8988T (cell line): ENCODE results near the gene ACSM2B.
"Not testable (repeated sequence)": the region's sequence is repeated elsewhere in the genome, so short reads cannot be mapped to it uniquely, and the experiment has no call there.

Source experiments
- DNase-seq: peaks from one replicate; pipeline ENCODE4 v3.0.0; 2011

The ACSM2B gene

DNA sequence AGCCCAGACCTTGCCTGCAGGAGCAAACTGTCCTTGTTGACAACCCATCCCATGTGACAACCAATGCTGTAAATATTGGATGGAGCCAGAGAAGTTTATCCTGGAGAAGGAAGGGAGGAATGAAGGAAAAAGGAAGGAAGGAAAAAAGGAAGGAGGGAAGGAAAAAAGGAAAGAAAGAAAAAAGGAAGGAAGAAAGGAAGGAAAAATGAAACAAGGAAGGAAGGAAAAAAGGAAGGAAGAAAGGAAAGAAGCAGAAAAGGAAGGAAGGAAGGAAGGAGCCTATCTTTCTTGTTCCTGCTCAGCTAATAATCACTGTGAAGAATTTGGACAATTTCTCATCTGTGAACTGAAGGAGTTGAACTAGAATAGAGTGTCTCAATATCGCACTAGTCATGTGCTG, 56.1 kb downstream of the ACSM2B start:
- DNase-seq, result no peak

- no peak for DNase-seq
Measured at GRCh38 chr16:20519231-20519630, 56.9 kb downstream of the ACSM2B start.

DNA sequence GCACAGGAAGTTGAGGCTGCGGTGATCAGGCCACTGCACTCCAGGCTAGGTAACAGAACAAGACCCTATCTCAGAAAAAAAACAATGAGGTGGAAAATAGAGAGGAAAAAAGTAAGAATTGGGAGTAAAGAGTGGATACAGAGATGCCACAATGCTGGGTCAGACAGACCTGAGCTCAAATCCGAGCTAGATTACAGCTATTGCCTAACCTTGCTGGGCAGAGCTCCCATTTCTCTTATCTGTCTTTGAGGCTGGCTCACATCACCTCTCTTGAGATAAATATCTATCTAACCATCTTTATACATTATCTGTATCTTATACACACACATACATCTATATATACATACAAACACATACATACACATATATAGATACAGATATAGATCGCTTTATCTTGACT, 59.0 kb downstream of the ACSM2B start:
- DNase-seq, result no peak

GRCh38 chr16:20515688-20516090, 60.5 kb downstream of the ACSM2B start:
- no peak for DNase-seq

DNA sequence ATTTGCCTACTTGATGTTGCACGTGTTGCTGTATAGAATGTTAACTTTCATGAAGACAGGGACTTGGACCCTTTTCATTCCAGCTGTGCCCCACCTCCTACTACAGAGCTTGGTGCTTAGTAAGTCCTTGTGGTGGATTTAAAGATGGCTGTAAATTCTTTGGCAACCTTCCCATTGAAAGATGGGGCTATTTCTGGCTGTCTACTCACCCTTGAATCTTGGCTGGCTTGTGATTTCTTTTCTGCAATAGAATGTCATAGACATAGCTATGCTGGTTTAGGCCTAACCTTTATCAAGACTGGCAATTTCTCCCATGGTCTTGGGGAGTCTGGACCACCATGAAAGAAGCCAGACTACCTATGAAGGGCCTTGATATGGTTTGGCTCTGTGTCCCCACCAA, 65.8 kb downstream of the ACSM2B start:
- no peak for DNase-seq

- no peak for DNase-seq
Measured at GRCh38 chr16:20507280-20507679, 68.9 kb downstream of the ACSM2B start.

DNA sequence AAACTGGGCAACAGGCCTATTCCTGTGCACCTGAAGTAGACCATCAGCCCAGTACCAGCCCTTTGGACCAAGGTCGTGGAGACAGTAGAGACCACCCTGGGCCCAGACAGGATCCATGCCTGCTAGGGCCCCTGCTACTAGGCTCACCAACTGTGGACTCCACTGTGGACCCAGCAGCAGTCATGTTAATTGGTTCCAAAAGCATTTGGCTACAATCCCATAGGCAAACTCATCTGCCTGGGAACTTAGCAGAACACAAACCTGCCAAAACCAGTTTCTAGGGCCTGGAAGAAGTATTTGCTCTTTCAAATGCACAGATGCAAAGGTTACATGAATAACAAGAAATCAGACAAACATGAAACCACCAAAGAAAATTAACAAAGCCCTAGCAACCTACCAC, 71.7 kb downstream of the ACSM2B start:
- no peak for DNase-seq

GRCh38 chr16:20491448-20491847, 84.7 kb downstream of the ACSM2B start:
- DNase-seq, result not testable (repeated sequence)

DNA sequence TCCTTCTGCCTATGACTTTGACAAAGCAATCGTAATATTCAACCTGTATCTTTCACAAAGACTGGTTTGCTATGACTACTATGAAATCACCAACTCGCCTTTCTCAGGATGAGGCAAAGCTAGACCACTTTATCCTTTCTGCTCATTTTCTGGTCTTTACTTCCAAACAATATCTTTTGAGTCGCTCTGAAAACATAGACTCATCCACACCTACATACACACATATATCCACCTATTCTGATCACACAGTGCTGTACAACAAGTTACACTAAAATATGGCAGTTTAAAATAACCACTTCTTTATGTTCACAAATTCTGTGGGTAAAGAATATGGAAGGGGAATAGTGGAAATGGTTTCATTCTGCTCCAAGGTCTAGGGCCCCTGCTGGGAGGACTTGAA, 85.2 kb downstream of the ACSM2B start:
- not testable (repeated sequence) for DNase-seq
